IPS-18a (cell line): ENCODE measurements around the gene TMEM239.
A peak's percentile ranks its signal among the peaks of the same experiment; 100 is the strongest.

ENCODE experiments used
- H3K27ac ChIP-seq: one replicate; pipeline ENCODE4 v1.5.1; 2013; ENCODE audit warnings: low read length
- H3K27me3 ChIP-seq: one replicate; pipeline ENCODE4 v1.6.1; 2013; ENCODE audit warnings: mild to moderate bottlenecking, low read length; ENCODE audit not compliant: control insufficient read depth, insufficient read depth
- H3K36me3 ChIP-seq: one replicate; pipeline ENCODE4 v1.6.1; 2013; ENCODE audit warnings: low read depth, low read length; ENCODE audit not compliant: control insufficient read depth
- H3K4me1 ChIP-seq: one replicate; pipeline ENCODE4 v1.6.1; 2013; ENCODE audit warnings: low read depth, low read length; ENCODE audit not compliant: control insufficient read depth
- H3K4me3 ChIP-seq: one replicate; pipeline ENCODE4 v1.5.1; 2013; ENCODE audit warnings: low read length
- H3K9ac ChIP-seq: one replicate; pipeline ENCODE4 v1.6.1; 2013; ENCODE audit warnings: mild to moderate bottlenecking, low read length, moderate library complexity
- H3K9me3 ChIP-seq: one replicate; pipeline ENCODE4 v1.6.1; 2013; ENCODE audit warnings: low read depth, low read length; ENCODE audit not compliant: control insufficient read depth

Gene TMEM239

GRCh38 chr20:2840967-2841531, 24.9 kb downstream of the TMEM239 start:
- no peaks in the 10 kb centered on the region for H3K9me3 ChIP-seq
- peak overlapping the region; percentile 84 for H3K4me3 ChIP-seq
- no peaks in the 10 kb centered on the region for H3K4me1 ChIP-seq
- H3K9ac ChIP-seq = no peak overlapping the region
- H3K36me3 ChIP-seq = peaks cover 6% of the 10 kb centered on the region
- H3K27ac ChIP-seq = no peak overlapping the region
- H3K27me3 ChIP-seq = peaks cover 16% of the 10 kb centered on the region

- no peaks in the 10 kb centered on the region for H3K9me3 ChIP-seq
- no peaks in the 10 kb centered on the region for H3K4me1 ChIP-seq
- H3K4me3 ChIP-seq = no peak overlapping the region
- H3K27me3 ChIP-seq = peaks cover 4% of the 10 kb centered on the region
- H3K27ac ChIP-seq = no peak overlapping the region
- no peak overlapping the region for H3K9ac ChIP-seq
- no peaks in the 10 kb centered on the region for H3K36me3 ChIP-seq
Observed at GRCh38 chr20:2845607-2846006, 29.4 kb downstream of the TMEM239 start.

GRCh38 chr20:2846698-2847097, 30.5 kb downstream of the TMEM239 start:
- Histone ChIP-seq H3K4me3 (no peak overlapping the region), H3K27me3 (no peaks in the 10 kb centered on the region), H3K4me1 (no peaks in the 10 kb centered on the region), H3K36me3 (no peaks in the 10 kb centered on the region), H3K9ac (no peak overlapping the region), H3K9me3 (no peaks in the 10 kb centered on the region), H3K27ac (no peak overlapping the region)

GRCh38 chr20:2847802-2848201, 31.6 kb downstream of the TMEM239 start:
- no peak overlapping the region for H3K27ac ChIP-seq
- no peak overlapping the region for H3K9ac ChIP-seq

GRCh38 chr20:2849529-2849928, 33.4 kb downstream of the TMEM239 start:
- Histone ChIP-seq H3K27me3 (no peaks in the 10 kb centered on the region), H3K4me1 (no peaks in the 10 kb centered on the region), H3K9ac (no peak overlapping the region), H3K36me3 (no peaks in the 10 kb centered on the region), H3K4me3 (no peak overlapping the region), H3K9me3 (no peaks in the 10 kb centered on the region), H3K27ac (no peak overlapping the region)

More at GRCh38 chr20:2847802-2848201, 31.6 kb downstream of the TMEM239 start:
- H3K4me3 ChIP-seq = no peak overlapping the region
- no peaks in the 10 kb centered on the region for H3K9me3 ChIP-seq
- no peaks in the 10 kb centered on the region for H3K36me3 ChIP-seq
- no peaks in the 10 kb centered on the region for H3K27me3 ChIP-seq
- H3K4me1 ChIP-seq = no peaks in the 10 kb centered on the region

GRCh38 chr20:2851086-2851485, 34.9 kb downstream of the TMEM239 start:
- Histone ChIP-seq H3K27ac (no peak overlapping the region), H3K27me3 (no peaks in the 10 kb centered on the region), H3K4me3 (no peak overlapping the region), H3K9me3 (no peaks in the 10 kb centered on the region), H3K36me3 (no peaks in the 10 kb centered on the region), H3K9ac (no peak overlapping the region), H3K4me1 (no peaks in the 10 kb centered on the region)

GRCh38 chr20:2858591-2858990, 42.4 kb downstream of the TMEM239 start:
- Histone ChIP-seq H3K9me3 (no peaks in the 10 kb centered on the region), H3K27ac (no peak overlapping the region), H3K4me1 (no peaks in the 10 kb centered on the region), H3K36me3 (no peaks in the 10 kb centered on the region), H3K27me3 (no peaks in the 10 kb centered on the region), H3K9ac (no peak overlapping the region), H3K4me3 (no peak overlapping the region)

GRCh38 chr20:2859330-2860121, 43.4 kb downstream of the TMEM239 start:
- H3K9me3 ChIP-seq = no peaks in the 10 kb centered on the region
- no peak overlapping the region for H3K9ac ChIP-seq
- no peak overlapping the region for H3K27ac ChIP-seq
- H3K4me1 ChIP-seq = no peaks in the 10 kb centered on the region
- H3K4me3 ChIP-seq = no peak overlapping the region
- no peaks in the 10 kb centered on the region for H3K36me3 ChIP-seq
- H3K27me3 ChIP-seq = no peaks in the 10 kb centered on the region

GRCh38 chr20:2864626-2865025, 48.5 kb downstream of the TMEM239 start:
- Histone ChIP-seq H3K27ac (no peak overlapping the region), H3K4me3 (no peak overlapping the region), H3K36me3 (no peaks in the 10 kb centered on the region), H3K9me3 (no peaks in the 10 kb centered on the region), H3K4me1 (no peaks in the 10 kb centered on the region), H3K27me3 (no peaks in the 10 kb centered on the region), H3K9ac (no peak overlapping the region)

- Histone ChIP-seq H3K36me3 (no peaks in the 10 kb centered on the region), H3K27me3 (no peaks in the 10 kb centered on the region), H3K4me3 (no peak overlapping the region), H3K9ac (no peak overlapping the region), H3K4me1 (no peaks in the 10 kb centered on the region), H3K27ac (no peak overlapping the region), H3K9me3 (no peaks in the 10 kb centered on the region)
Observed at GRCh38 chr20:2865101-2865500, 48.9 kb downstream of the TMEM239 start.

- Histone ChIP-seq H3K9me3 (no peaks in the 10 kb centered on the region), H3K9ac (no peak overlapping the region), H3K4me1 (no peaks in the 10 kb centered on the region), H3K27ac (no peak overlapping the region), H3K4me3 (no peak overlapping the region), H3K36me3 (no peaks in the 10 kb centered on the region), H3K27me3 (peaks cover 4% of the 10 kb centered on the region)
Observed at GRCh38 chr20:2865630-2866029, 49.5 kb downstream of the TMEM239 start.

GRCh38 chr20:2866236-2866635, 50.1 kb downstream of the TMEM239 start:
- no peaks in the 10 kb centered on the region for H3K36me3 ChIP-seq
- H3K4me1 ChIP-seq = no peaks in the 10 kb centered on the region
- H3K27ac ChIP-seq = no peak overlapping the region
- H3K9ac ChIP-seq = no peak overlapping the region
- H3K9me3 ChIP-seq = no peaks in the 10 kb centered on the region
- H3K4me3 ChIP-seq = no peak overlapping the region
- peaks cover 10% of the 10 kb centered on the region for H3K27me3 ChIP-seq
